Keratinocyte (primary cell): ENCODE data around the gene CCNK.

Experiments used
- CTCF ChIP-seq, 3 experiments: IDR thresholded peaks in 1 of 3; conservative IDR thresholded peaks in 1 of 3; optimal IDR thresholded peaks in 1 of 3; 2 replicates in 2 of 3; 3 replicates in 1 of 3; pipeline versions ENCODE3 to v1.5.1; 2011; ENCODE audit warnings: low read length in 3 of 3, mild to moderate bottlenecking in 3 of 3, moderate library complexity in 2 of 3, control low read depth in 1 of 3, inconsistent platforms in 1 of 3; ENCODE audit not compliant: insufficient read depth in 2 of 3; ENCODE audit errors: extremely low read depth in 1 of 3
- EZH2 ChIP-seq: IDR thresholded peaks from one replicate; pipeline ENCODE4 v1.6.1; 2012; ENCODE audit warnings: inconsistent platforms, mild to moderate bottlenecking, low read length, moderate library complexity

- TF ChIP-seq CTCF (optimal IDR thresholded peaks at IDR 0.05 in 1 of 3, IDR thresholded peaks at IDR 0.05 in 1 of 3, conservative IDR thresholded peaks at IDR 0.05 in 1 of 3; ENCODE audit: extremely low read depth in 1 of 3, insufficient read depth in 2 of 3, low read length in 3 of 3) (no peak), EZH2 (no peak)
These were observed 69.3 kb downstream of the CCNK start for GRCh38 chr14:99550387-99550992.
